Activated B cell treated with CpG ODN at 0.5 μM for 24 hours (primary cell): ENCODE data around the gene MCOLN1. TPM values are rescaled to one million over a fixed set of nuclear protein-coding genes. Genes with fewer than 3 reads are reported as not detected.
"Not testable (repeated sequence)": the region's sequence is repeated elsewhere in the genome, so short reads cannot be mapped to it uniquely, and the experiment has no call there.

ENCODE experiments used
- ATAC-seq: fragments of 200-7000 bp; cut with Tn5 transposase; one replicate; pipeline ENCODE4 v1.10.0; 2021; ENCODE audit warnings: low read depth, mild to moderate bottlenecking, moderate library complexity
- CTCF ChIA-PET: fragments of 350-600 bp; sonication (Branson Sonifier 250); formaldehyde crosslinking; loops from one replicate; lab custom pipeline; 2021; ENCODE audit warnings: antibody characterized with exemption; lab: Charles Lee
- POLR2A ChIA-PET: fragments of 350-600 bp; sonication (Branson Sonifier 250); formaldehyde crosslinking; loops from one replicate; lab custom pipeline; 2021; ENCODE audit warnings: antibody characterized with exemption; lab: Charles Lee
- DNase-seq: peaks from one replicate; pipeline ENCODE4 v3.0.0; 2022
- H3K27ac Mint-ChIP-seq: one replicate; pipeline ENCODE4 v1.8.0; 2020; ENCODE audit warnings: mixed read lengths
- H3K27me3 Mint-ChIP-seq: one replicate; pipeline ENCODE4 v1.8.0; 2021; ENCODE audit warnings: mixed read lengths
- H3K36me3 Mint-ChIP-seq: one replicate; pipeline ENCODE4 v1.8.0; 2021; ENCODE audit warnings: low read depth, mixed read lengths
- H3K4me1 Mint-ChIP-seq: one replicate; pipeline ENCODE4 v1.8.0; 2021; ENCODE audit warnings: mixed read lengths
- H3K4me3 Mint-ChIP-seq: one replicate; pipeline ENCODE4 v1.8.0; 2020; ENCODE audit warnings: mild to moderate bottlenecking, mixed read lengths
- H3K9me3 Mint-ChIP-seq: one replicate; pipeline ENCODE4 v1.8.0; 2020; ENCODE audit warnings: mixed read lengths
- CTCF ChIP-seq: fragments of 200-600 bp; IDR thresholded peaks from one replicate; pipeline ENCODE4 v1.8.0; 2022; ENCODE audit warnings: antibody characterized with exemption, mild to moderate bottlenecking
- intact Hi-C: fragments of 100-400 bp; cut with micrococcal nuclease; formaldehyde crosslinking; loops from one replicate; pipeline ENCODE4 v1.15.1; 2024
- total RNA-seq: library from RNA; stranded (reverse); gene quantifications from 2 replicates; pipeline ENCODE4 v1.2.3, GENCODE V29; 2022

MCOLN1 gene
- total RNA-seq, 1 donor from 2014 or later = 13.7 TPM

GRCh38 chr19:7535998-7536695, 13.7 kb downstream of the MCOLN1 start:
- Mint-ChIP-seq H3K27me3 (no peaks in the 10 kb centered on the region), H3K9me3 (no peaks in the 10 kb centered on the region), H3K4me3 (peak overlapping the region; percentile 94), H3K36me3 (peaks cover 32% of the 10 kb centered on the region), H3K27ac (peak overlapping the region; percentile 91), H3K4me1 (peaks cover 32% of the 10 kb centered on the region)
- POLR2A ChIA-PET = interaction anchor here (0.6 to 3.3 kb wide), 3 partner anchors 14 to 727 kb away, joined by 3 to 37 read pairs (median 4); partner anchors contain the start of genes MCOLN1 and PEX11G
- intact Hi-C loops = loop anchor here (1.0 to 10.0 kb wide), 7 partner anchors 15 to 1631 kb away; partner anchors contain the start of genes CTXN1, NDUFA11, PET100 and PEX11G
- DNase-seq = no peak
- no peak for TF ChIP-seq CTCF
- ATAC-seq = peak; percentile 0
- CTCF ChIA-PET = no interaction called here

GRCh38 chr19:7538990-7539389, 16.6 kb downstream of the MCOLN1 start:
- DNase-seq, H3K27me3 Mint-ChIP-seq, H3K9me3 Mint-ChIP-seq, H3K4me3 Mint-ChIP-seq, H3K27ac Mint-ChIP-seq, CTCF ChIA-PET, POLR2A ChIA-PET, ATAC-seq: not testable (repeated sequence)
- Mint-ChIP-seq H3K4me1 (peaks cover 26% of the 10 kb centered on the region), H3K36me3 (peaks cover 49% of the 10 kb centered on the region)
- intact Hi-C loops = loop anchor here (10.0 kb wide), 2 partner anchors 386 to 1634 kb away; partner anchors contain the start of genes CTXN1, NDUFA11, SNAPC2 and VMAC

GRCh38 chr19:7539827-7540425, 17.5 kb downstream of the MCOLN1 start:
- no peak overlapping the region for H3K27ac Mint-ChIP-seq
- ATAC-seq (no peak), DNase-seq (no peak)
- no peaks in the 10 kb centered on the region for H3K9me3 Mint-ChIP-seq
- no peaks in the 10 kb centered on the region for H3K27me3 Mint-ChIP-seq
- intact Hi-C loops = loop anchor here (10.0 kb wide), 2 partner anchors 385 to 1635 kb away; partner anchors contain the start of genes CTXN1, NDUFA11, SNAPC2 and VMAC
- no peak overlapping the region for H3K4me3 Mint-ChIP-seq
- ChIA-PET CTCF (no interaction called here), POLR2A (no interaction called here)
- peaks cover 27% of the 10 kb centered on the region for H3K4me1 Mint-ChIP-seq
- no peak for TF ChIP-seq CTCF
- H3K36me3 Mint-ChIP-seq = peaks cover 52% of the 10 kb centered on the region

GRCh38 chr19:7540761-7541474, 18.5 kb downstream of the MCOLN1 start:
- Mint-ChIP-seq H3K9me3 (no peaks in the 10 kb centered on the region), H3K4me3 (no peak overlapping the region), H3K27ac (no peak overlapping the region), H3K4me1 (peaks cover 33% of the 10 kb centered on the region), H3K27me3 (no peaks in the 10 kb centered on the region), H3K36me3 (peaks cover 52% of the 10 kb centered on the region)
- intact Hi-C loops = no loop called here
- no peak for DNase-seq
- TF ChIP-seq CTCF = no peak
- CTCF ChIA-PET = no interaction called here
- POLR2A ChIA-PET = no interaction called here
- no peak for ATAC-seq

GRCh38 chr19:7541475-7541824, 19.0 kb downstream of the MCOLN1 start:
- H3K27me3 Mint-ChIP-seq = no peaks in the 10 kb centered on the region

More at GRCh38 chr19:7541475-7541824, 19.0 kb downstream of the MCOLN1 start:
- H3K4me1 Mint-ChIP-seq = peaks cover 31% of the 10 kb centered on the region
- ATAC-seq (no peak), DNase-seq (no peak)
- TF ChIP-seq CTCF = no peak
- no peak overlapping the region for H3K4me3 Mint-ChIP-seq
- CTCF ChIA-PET = no interaction called here
- POLR2A ChIA-PET = no interaction called here
- H3K36me3 Mint-ChIP-seq = peaks cover 52% of the 10 kb centered on the region
- no peak overlapping the region for H3K27ac Mint-ChIP-seq
- H3K9me3 Mint-ChIP-seq = no peaks in the 10 kb centered on the region
- intact Hi-C loops = no loop called here
